ENCODE measurements around the gene KLHDC10. TPM values are rescaled to one million over a fixed set of nuclear protein-coding genes. Genes with fewer than 3 reads are reported as not detected.
"Not testable (repeated sequence)": the region's sequence is repeated elsewhere in the genome, so short reads cannot be mapped to it uniquely, and the experiment has no call there.

Gene KLHDC10
- polyA plus RNA-seq, 12 donors: 36.4 to 107 (median 47.9) TPM

GRCh38 chr7:130070861-130071622 is 708 bp downstream of the KLHDC10 start:
- peak; percentile 32 for DNase-seq

DNA sequence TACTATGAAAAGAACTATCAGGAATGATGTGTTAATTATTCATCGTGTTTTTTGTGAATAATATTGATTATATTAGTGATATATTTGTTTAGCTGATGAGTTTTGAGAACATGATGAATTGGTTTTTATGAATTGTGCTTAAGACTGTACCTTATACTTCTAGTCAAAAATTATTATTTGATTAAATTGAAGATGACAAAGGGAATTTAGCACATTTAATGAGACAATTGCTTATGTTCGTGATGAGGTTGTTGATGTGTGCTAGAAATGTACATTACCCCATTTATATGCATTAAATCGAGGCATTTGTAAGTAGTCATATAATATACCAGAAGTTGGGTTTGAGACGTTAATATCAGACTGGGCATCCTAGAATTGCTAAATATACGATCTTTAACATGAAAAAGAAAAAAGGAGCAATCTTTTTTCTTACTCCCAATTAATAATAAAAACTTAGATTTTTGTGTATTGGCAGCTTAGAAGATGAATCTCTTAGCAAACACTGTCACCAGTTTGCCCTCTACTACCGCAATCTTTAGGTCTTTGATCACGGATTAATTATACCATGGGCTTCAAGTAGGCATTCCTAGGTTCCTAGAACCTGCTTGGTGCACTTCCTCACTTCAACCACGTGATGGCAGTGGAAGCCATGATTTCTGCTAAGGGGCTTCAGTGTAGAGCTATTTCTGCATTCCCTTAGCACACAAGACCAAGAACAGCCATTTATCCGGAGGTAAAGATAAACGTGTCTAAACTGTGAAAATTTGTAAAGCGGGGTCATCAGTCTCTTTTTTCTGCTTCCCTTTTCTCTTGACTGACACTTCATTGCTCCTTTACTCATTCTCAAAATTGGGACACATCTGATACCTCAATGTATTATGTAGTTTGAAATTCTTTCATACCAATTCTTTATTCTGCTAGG is 1.6 kb downstream of the KLHDC10 start:
- peak; percentile 87 for DNase-seq

DNA sequence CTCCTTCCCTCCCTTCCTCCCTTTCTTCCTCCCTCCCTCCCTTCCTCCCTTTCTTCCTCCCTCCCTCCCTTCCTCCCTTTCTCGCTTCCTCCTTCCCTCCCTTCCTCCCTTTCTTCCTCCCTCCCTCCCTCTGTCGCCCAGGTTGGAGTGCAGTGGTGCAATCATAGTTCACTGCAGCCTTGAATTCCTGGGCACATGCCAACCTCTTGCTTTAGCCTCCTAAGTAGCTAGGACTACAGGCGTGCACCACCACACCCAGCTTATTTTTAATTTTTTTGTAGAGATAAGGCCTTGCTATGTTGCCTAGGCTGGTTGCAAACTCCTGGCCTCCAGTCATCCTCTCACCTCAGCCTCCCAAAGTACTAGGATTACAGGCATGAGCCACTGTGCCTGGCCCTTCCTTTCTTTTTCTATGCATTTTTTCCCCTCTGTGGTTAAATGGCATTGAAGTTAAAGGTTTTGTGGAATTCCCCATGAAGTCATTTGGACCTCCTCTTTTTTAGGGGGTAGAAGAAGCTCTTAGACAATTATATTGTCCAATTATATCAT is 9.6 kb downstream of the KLHDC10 start:
- DNase-seq: no peak

DNA sequence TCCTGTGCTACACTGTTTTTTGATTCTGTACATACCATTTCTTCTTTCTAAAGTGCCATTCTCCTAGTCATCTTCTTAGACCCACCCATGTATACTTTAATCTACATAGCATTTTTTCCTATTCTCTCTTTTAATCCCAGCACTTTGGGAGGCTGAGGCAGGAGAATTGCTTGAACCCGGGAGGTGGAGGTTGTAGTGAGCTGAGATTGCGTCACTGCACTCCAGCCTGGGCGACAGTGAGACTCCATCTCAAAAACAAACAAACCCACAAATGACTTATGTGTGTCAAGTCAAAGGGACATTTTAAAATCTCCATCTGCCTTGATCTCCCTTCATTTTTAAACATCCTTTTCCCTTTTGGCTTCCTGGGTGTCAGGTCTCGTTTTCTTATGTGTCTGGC is 13.2 kb downstream of the KLHDC10 start:
- DNase-seq: not testable (repeated sequence)

GRCh38 chr7:130084037-130084875 is 13.9 kb downstream of the KLHDC10 start:
- no peak for DNase-seq

DNA sequence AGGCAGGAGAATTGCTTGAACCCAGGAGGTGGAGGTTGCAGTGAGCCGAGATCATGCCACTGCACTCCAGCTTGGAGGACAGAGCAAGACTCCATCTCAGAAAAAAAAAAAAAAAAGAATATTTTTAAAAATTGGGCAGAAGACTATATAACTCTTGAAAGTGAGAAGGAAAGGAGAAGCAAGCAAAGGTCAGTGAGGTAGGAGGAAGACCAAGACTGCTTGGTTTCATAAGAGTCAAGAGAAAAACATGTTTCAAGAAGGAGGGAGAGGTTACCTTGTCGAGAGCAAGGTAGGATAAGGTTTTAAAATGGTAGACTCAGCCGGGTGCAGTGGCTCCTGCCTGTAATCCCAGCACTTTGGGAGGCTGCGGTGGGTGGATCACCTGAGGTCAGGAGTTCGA is 14.9 kb downstream of the KLHDC10 start:
- DNase-seq: not testable (repeated sequence)

- no peak for DNase-seq
Measured at GRCh38 chr7:130086938-130087337, 16.6 kb downstream of the KLHDC10 start.

DNA sequence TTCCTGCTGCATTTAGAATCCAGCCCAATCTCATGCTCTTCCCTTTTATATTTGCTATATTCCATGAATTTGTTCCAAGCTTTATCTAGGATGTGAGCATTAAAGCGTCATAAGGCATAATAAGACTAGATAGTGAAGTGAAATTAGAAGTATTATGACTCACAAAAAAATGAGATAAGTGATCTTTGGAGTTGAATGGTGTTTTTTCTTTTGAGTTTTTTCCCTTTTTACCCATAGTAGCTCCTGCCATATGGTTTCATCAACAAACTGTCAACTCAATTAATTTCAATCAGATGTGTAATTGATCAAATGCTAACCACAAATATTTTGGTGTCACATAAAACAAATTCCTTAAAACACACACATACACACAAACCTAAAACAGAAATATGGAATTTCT is 17.0 kb downstream of the KLHDC10 start:
- no peak for DNase-seq

DNA sequence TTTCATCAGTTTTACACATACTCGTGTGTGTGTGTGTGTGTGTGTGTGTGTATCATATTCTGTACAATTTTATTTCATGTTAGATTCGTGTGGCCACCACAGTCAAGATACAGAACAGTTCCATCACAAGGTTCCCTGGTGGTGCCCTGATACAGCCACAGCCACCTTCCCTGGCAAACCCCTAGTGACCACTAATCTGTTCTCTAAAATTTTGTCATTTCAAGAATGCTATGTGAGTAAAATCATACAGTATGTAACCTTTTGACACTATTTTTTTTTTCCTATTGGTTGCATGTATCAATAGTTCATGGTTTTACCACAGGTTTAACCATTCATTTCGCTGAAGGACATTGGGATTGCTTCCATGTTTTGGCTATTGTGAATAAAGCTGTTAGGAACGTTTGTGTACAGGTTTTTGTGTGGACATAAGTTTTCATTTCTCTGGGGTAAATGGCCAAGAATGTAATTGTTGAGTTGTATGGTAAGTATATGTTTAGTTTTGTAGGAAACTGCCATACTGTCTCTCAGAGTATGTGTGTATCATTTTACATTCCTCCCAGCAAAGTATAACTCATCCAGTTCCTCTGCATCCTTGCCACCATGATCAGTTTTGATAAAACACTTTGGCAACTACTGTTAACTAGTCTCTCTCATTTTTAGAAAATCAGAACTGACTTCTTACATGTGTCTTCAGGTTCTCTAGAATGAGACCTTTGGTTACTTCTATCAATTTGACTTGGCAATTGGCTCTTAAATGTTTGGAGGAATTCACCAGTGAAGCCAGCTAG is 20.6 kb downstream of the KLHDC10 start:
- DNase-seq: no peak

DNA sequence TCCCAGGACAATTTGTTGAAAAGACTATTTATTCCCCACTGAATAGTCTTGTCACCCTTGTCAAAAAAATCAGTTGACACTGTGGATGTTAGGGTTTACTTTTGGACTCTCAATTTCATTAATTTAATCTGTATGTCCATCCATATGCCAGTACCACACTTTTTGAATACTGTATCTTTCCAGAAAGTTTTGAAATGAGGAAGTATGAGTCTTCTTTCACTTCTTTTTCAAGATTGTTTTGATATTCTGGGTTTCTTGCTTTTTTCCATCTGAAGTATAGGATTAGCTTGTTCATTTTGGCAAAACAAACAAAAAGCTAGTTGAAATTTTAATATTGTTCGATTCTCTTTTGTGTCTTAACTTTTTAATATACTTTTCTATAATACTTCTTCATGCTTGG is 21.7 kb downstream of the KLHDC10 start:
- no peak for DNase-seq

GRCh38 chr7:130092598-130092997 is 22.3 kb downstream of the KLHDC10 start:
- DNase-seq: no peak

GRCh38 chr7:130095812-130096211 is 25.5 kb downstream of the KLHDC10 start:
- DNase-seq: no peak

- no peak for DNase-seq
Measured at GRCh38 chr7:130096243-130096827, 26.0 kb downstream of the KLHDC10 start.

DNA sequence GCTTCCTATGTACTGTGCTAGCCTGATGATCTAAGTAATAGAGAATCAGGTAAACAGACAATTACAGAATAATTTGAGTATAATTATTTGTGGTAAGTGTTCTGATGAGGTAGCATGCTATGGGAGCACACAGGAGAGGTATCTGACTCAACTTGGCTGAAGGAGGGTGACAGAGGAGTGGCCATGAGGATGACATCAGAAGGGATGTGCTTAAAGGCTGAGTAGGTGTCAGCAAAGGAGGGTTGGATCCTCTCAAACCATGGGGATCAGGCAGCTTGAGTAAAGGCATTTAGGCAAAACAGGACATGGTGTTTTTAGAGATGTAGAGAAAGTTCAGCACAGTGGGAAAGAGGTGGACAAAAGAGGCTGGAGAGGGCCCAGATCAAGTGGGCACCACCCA is 29.0 kb downstream of the KLHDC10 start:
- DNase-seq: no peak

DNA sequence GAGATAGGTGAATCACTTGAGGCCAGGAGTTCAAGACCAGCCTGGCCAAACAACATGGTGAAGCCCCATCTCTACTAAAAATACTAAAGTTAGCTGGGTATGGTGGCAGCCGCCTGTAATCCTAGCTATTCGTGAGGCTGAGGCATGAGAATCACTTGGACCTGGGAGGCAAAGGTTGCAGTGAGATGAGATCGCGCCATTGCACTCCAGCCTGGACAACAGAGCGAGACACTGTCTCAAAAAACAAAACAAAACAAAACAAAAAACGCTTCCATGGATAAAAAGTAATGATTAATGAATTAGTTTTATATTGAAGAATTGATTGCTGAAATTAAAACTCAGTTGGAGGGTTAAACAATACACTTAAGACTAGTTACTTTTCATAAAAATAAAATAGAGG is 32.3 kb downstream of the KLHDC10 start:
- no peak for DNase-seq

DNA sequence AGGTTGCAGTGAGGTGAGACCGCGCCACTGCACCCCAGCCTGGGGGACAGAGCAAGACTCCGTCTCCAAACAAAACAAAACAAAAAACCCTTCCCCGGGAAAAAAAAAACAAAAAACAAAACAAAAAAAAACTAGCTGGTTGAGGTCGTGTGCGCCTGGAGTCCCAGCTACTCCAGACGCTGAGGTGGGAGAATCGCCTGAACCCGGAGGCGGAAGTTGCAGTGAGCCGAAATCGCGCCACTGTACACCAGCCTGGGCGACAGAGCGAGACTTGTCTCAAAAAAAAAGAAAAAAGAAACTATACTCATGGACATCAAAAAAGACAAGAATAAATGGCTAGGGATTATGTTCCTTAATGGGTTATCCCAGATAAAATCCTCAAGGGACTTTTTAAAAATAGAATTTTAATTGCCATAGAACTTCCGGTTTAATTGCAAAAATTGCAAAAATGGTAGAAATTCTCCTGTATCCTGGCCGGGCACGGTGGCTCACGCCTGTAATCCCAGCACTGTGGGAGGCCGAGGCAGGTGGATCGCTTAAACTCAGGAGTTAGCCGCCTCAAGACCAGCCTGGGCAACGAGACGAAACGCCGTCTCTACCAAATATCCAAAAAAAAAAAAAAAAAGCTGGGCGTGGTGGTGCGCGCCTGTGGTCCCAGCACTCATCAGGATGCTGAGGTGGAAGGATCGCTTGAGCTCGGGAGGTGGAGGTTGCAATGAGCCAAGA is 37.8 kb downstream of the KLHDC10 start:
- no peak for DNase-seq

DNA sequence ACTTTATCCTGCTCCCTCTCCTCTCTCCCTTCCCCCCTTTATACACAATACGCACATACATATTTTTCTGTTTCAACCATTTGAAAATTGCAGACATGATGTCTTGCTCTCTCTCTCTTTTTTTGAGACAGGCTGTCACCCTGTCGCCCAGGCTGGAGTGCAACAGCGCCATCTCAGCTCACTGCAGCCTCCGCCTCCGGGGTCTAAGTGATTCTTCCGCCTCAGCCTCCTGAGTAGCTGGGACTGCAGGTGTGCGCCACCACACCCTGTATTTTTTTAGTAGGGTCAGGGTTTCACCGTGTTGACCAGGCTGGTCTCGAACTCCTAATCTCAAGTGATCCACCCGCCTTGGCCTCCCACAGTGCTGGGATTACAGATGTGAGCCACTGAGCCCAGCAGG is 38.5 kb downstream of the KLHDC10 start:
- DNase-seq: no peak

DNA sequence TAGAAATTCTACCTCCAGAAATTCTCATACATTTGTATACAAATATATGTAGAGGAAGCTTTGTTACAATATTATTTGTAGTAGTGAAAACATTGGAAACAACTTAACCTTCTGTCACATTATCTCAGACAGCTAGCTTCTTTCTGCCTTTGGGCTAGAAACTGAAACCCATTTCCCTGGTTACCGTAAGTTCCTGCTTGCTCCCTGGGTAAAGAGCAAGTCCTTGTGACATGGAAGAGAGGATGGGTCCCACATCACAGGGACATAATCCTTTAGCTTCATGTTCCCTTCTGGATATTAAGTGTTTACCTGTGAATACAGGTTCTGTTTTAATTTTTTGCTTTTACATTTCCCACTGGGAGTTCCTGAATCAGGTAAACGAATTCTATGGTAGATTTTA is 41.8 kb downstream of the KLHDC10 start:
- no peak for DNase-seq

GRCh38 chr7:130112662-130113425 is 42.5 kb downstream of the KLHDC10 start:
- DNase-seq: no peak

Data from muscle of arm (tissue), 12 donors.